Smooth muscle cell (in vitro differentiated cells): Measurements from ENCODE around the gene PARD3B. TPM values are rescaled to one million over a fixed set of nuclear protein-coding genes. Genes with fewer than 3 reads are reported as not detected.
A peak's percentile ranks its signal among the peaks of the same experiment; 100 is the strongest.

Source experiments
- DNase-seq: peaks from one replicate; lab custom pipeline; 2025; ENCODE audit not compliant: unreplicated experiment; lab: John Stamatoyannopoulos, UW
- H2AFZ ChIP-seq: fragments of 200-600 bp; sonication (generic); 2 replicates; pipeline ENCODE4 v1.6.0; 2016; ENCODE audit warnings: antibody characterized with exemption, low read depth, mild to moderate bottlenecking
- H3F3A ChIP-seq: fragments of 200-600 bp; sonication (generic); 2 replicates; pipeline ENCODE4 v1.6.0; 2017; ENCODE audit warnings: antibody characterized with exemption, low read depth
- H3K27ac ChIP-seq: fragments of 200-600 bp; sonication (generic); 2 replicates; pipeline ENCODE4 v1.5.1; 2016; ENCODE audit warnings: low read depth, mild to moderate bottlenecking
- H3K27me3 ChIP-seq: fragments of 200-600 bp; sonication (generic); 2 replicates; pipeline ENCODE4 v1.6.1; 2016; ENCODE audit warnings: low read depth, mild to moderate bottlenecking
- H3K36me3 ChIP-seq: fragments of 200-600 bp; sonication (generic); 2 replicates; pipeline ENCODE4 v1.5.1; 2016; ENCODE audit warnings: low read depth
- H3K4me1 ChIP-seq: fragments of 200-600 bp; sonication (generic); 2 replicates; pipeline ENCODE4 v1.5.1; 2016; ENCODE audit warnings: low read depth
- H3K4me2 ChIP-seq: fragments of 200-600 bp; sonication (generic); 2 replicates; pipeline ENCODE4 v1.6.0; 2016; ENCODE audit warnings: mild to moderate bottlenecking
- H3K4me3 ChIP-seq: fragments of 200-600 bp; sonication (generic); 2 replicates; pipeline ENCODE4 v1.5.1; 2016; ENCODE audit warnings: mild to moderate bottlenecking
- H3K79me2 ChIP-seq: fragments of 200-600 bp; sonication (generic); 2 replicates; pipeline ENCODE4 v1.6.0; 2016; ENCODE audit warnings: low read depth, mild to moderate bottlenecking
- H3K9ac ChIP-seq: fragments of 200-600 bp; sonication (generic); 2 replicates; pipeline ENCODE4 v1.6.0; 2016; ENCODE audit warnings: low read depth
- H3K9me3 ChIP-seq: fragments of 200-600 bp; sonication (generic); replicated peaks from 2 replicates; pipeline ENCODE4 v1.5.1; 2016; ENCODE audit warnings: low read depth
- H4K20me1 ChIP-seq: fragments of 200-600 bp; sonication (generic); 2 replicates; pipeline ENCODE4 v1.6.0; 2016; ENCODE audit warnings: low read depth
- WGBS: methylation state at CpG from one replicate; pipeline ENCODE4 v1.1.7; 2016; ENCODE audit warnings: low lambda C conversion rate; 5-methylcytosine and 5-hydroxymethylcytosine counted together
- polyA plus RNA-seq: library from polyadenylated mRNA; unstranded; fragments of >200 nt; fragmentation: Nextera tagmentation; extraction: Ambion mirVana; gene quantifications from 2 replicates; pipeline ENCODE4 v1.2.1, GENCODE V29; 2016
- total RNA-seq: library from RNA; depleted of rRNA; stranded (reverse); fragments of >200 nt; gene quantifications from 2 replicates; pipeline ENCODE4 v1.2.3, GENCODE V29; 2014
- TF ChIP-seq, protein P1 (sequence below): fragments of 200-600 bp; sonication (generic); IDR thresholded peaks from 2 replicates; pipeline ENCODE4 v1.5.1; 2017; ENCODE audit warnings: borderline replicate concordance, mild to moderate bottlenecking, antibody characterized with exemption; ENCODE audit not compliant: insufficient read depth, poor library complexity, severe bottlenecking

PARD3B gene
- total and polyA plus RNA-seq, 2 experiments from 2014 or later, result 3.3 to 12.2 TPM

DNA sequence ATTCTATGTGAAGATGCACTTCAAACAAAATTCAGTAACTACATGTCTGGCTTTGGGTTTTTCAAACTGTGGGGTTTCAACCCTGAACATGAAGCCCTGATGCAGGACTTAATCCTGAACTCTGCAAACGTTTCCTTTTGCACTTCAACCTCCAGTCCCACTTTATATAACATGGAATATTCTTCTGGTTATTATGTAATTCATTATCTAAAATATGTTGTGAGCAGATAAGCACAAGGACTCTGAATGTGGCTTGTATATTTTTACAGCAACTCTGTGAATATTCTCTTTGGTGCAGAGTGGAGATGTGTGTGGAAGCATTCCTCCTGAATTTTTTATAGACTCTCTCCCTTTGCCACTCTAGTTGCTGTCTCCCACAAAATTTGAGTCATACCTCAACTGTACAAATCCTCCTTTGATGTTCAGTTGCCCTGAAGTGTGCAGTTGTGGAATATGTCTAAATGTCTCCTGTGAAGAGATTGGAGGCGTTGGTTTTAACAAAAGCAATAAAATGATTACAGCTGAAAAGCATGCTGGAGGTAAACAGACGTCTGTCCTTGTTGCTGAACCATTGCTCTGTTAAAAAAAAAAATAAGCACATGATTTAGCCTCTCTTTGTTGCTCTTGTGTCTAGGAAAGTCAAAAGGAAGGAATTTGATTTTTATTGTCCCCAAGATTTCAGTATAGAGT is 931.9 kb downstream of the PARD3B start:
- Histone ChIP-seq H3F3A (no peaks in the 10 kb centered on the region), H4K20me1 (no peaks in the 10 kb centered on the region), H3K27me3 (no peaks in the 10 kb centered on the region), H3K4me2 (peak overlapping the region; percentile 40), H3K36me3 (no peaks in the 10 kb centered on the region), H3K27ac (no peak overlapping the region), H3K9me3 (no peaks in the 10 kb centered on the region), H3K79me2 (no peaks in the 10 kb centered on the region), H3K4me1 (peaks cover under 1% of the 10 kb centered on the region), H3K4me3 (no peak overlapping the region), H3K9ac (no peak overlapping the region), H2AFZ (no peak overlapping the region)
- no peak for DNase-seq
- 14% methylated on average over 3 of the region's 3 CpGs for WGBS
- TF ChIP-seq, protein P1, sequence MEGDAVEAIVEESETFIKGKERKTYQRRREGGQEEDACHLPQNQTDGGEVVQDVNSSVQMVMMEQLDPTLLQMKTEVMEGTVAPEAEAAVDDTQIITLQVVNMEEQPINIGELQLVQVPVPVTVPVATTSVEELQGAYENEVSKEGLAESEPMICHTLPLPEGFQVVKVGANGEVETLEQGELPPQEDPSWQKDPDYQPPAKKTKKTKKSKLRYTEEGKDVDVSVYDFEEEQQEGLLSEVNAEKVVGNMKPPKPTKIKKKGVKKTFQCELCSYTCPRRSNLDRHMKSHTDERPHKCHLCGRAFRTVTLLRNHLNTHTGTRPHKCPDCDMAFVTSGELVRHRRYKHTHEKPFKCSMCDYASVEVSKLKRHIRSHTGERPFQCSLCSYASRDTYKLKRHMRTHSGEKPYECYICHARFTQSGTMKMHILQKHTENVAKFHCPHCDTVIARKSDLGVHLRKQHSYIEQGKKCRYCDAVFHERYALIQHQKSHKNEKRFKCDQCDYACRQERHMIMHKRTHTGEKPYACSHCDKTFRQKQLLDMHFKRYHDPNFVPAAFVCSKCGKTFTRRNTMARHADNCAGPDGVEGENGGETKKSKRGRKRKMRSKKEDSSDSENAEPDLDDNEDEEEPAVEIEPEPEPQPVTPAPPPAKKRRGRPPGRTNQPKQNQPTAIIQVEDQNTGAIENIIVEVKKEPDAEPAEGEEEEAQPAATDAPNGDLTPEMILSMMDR, result no peak

DNA sequence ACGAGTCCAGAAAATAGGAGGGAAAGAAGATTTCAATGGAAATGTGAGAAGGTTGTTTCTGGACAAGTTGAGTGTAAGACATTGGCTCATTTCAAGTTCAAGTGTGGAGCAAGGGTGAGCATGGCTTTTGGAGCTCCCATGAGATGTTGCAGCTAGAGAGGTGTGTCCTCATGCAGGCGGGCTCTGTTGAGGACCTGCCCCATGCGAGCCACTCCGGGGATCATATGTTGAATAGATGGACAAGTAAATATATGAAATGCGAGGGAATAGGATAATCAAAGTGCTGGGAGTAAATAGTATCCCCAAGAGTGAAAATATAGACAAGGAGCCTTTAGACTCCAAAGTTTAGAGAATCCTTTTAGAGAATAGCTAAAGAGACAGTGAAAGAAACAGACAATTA is 936.6 kb downstream of the PARD3B start:
- Histone ChIP-seq H3K27ac (no peak overlapping the region), H3K36me3 (no peaks in the 10 kb centered on the region), H3F3A (no peaks in the 10 kb centered on the region), H4K20me1 (no peaks in the 10 kb centered on the region), H3K4me2 (no peak overlapping the region), H3K9me3 (no peaks in the 10 kb centered on the region), H3K4me3 (no peak overlapping the region), H3K27me3 (no peaks in the 10 kb centered on the region), H3K9ac (no peak overlapping the region), H3K79me2 (no peaks in the 10 kb centered on the region), H3K4me1 (peaks cover 27% of the 10 kb centered on the region), H2AFZ (no peak overlapping the region)
- 81% methylated on average over 5 of the region's 5 CpGs for WGBS
- no peak for DNase-seq
- TF ChIP-seq, protein P1, result no peak

- Histone ChIP-seq H3K4me1 (peaks cover 27% of the 10 kb centered on the region), H3K27ac (no peak overlapping the region), H3K36me3 (no peaks in the 10 kb centered on the region), H3K4me3 (no peak overlapping the region), H2AFZ (no peak overlapping the region), H3K4me2 (no peak overlapping the region), H3K27me3 (no peaks in the 10 kb centered on the region), H3K9ac (no peak overlapping the region), H3F3A (no peaks in the 10 kb centered on the region), H3K79me2 (no peaks in the 10 kb centered on the region), H3K9me3 (no peaks in the 10 kb centered on the region), H4K20me1 (no peaks in the 10 kb centered on the region)
- TF ChIP-seq, protein P1, result no peak
- WGBS, result 81% methylated on average over 8 of the region's 8 CpGs
- no peak for DNase-seq
These were observed 937.3 kb downstream of the PARD3B start for GRCh38 chr2:205482399-205483081.
